ENCODE results near the gene AMZ1.

Gene AMZ1

GRCh38 chr7:2708041-2708440, 20.0 kb downstream of the AMZ1 start:
- H2AFZ ChIP-seq (ENCODE audit: low read depth, low read length) = no peak overlapping the region
- DNase-seq (no peak), ATAC-seq (ENCODE audit: insufficient read depth, low read depth) (no peak)
- no peak overlapping the region for H3K4me2 ChIP-seq (ENCODE audit: insufficient read depth, low read length)
- no peak overlapping the region for H3K27ac ChIP-seq (ENCODE audit: low read length)
- H3K36me3 ChIP-seq (ENCODE audit: insufficient read depth, low read length) = no peaks in the 10 kb centered on the region
- H3K9ac ChIP-seq (ENCODE audit: low read depth, low read length) = no peak overlapping the region
- peaks cover 5% of the 10 kb centered on the region; the same call in 1 of the 2 replicates for H4K20me1 ChIP-seq (ENCODE audit: insufficient read depth, low read length)
- H3K4me3 ChIP-seq (ENCODE audit: low read depth in 1 of 2, low read length in 2 of 2) = no peak overlapping the region
- no peaks in the 10 kb centered on the region for H3K9me3 ChIP-seq (ENCODE audit: insufficient read depth, low read length, severe bottlenecking)
- H3K4me1 ChIP-seq (ENCODE audit: insufficient read depth, low read length) = peaks cover 39% of the 10 kb centered on the region
- H3K79me2 ChIP-seq (ENCODE audit: insufficient read depth, low read length) = no peaks in the 10 kb centered on the region
- H3K27me3 ChIP-seq (ENCODE audit: insufficient read depth, low read length, poor library complexity) = no peaks in the 10 kb centered on the region
- TF ChIP-seq EZH2 (IDR thresholded peaks at IDR 0.05; ENCODE audit: borderline replicate concordance, low read depth, low read length, severe bottlenecking) (no peak), CTCF (IDR thresholded peaks at IDR 0.05; ENCODE audit: borderline replicate concordance, extremely low read depth, low read length, poor library complexity, severe bottlenecking) (no peak)

- H3K79me2 ChIP-seq (ENCODE audit: insufficient read depth, low read length) = no peaks in the 10 kb centered on the region
- TF ChIP-seq EZH2 (IDR thresholded peaks at IDR 0.05; ENCODE audit: borderline replicate concordance, low read depth, low read length, severe bottlenecking) = no peak
- no peak for TF ChIP-seq CTCF (IDR thresholded peaks at IDR 0.05; ENCODE audit: borderline replicate concordance, extremely low read depth, low read length, poor library complexity, severe bottlenecking)
- peaks cover 45% of the 10 kb centered on the region for H3K4me1 ChIP-seq (ENCODE audit: insufficient read depth, low read length)
- no peaks in the 10 kb centered on the region for H3K36me3 ChIP-seq (ENCODE audit: insufficient read depth, low read length)
- no peak overlapping the region for H3K9ac ChIP-seq (ENCODE audit: low read depth, low read length)
- H3K4me2 ChIP-seq (ENCODE audit: insufficient read depth, low read length) = no peak overlapping the region
- H3K27me3 ChIP-seq (ENCODE audit: insufficient read depth, low read length, poor library complexity) = no peaks in the 10 kb centered on the region
- peak overlapping the region; percentile 52; the same call in 1 of the 2 replicates for H3K27ac ChIP-seq (ENCODE audit: low read length)
- H3K4me3 ChIP-seq (ENCODE audit: low read depth in 1 of 2, low read length in 2 of 2) = no peak overlapping the region
- no peak for DNase-seq
- ATAC-seq (ENCODE audit: insufficient read depth, low read depth) = no peak
- peaks cover 5% of the 10 kb centered on the region; the same call in 1 of the 2 replicates for H4K20me1 ChIP-seq (ENCODE audit: insufficient read depth, low read length)
- H3K9me3 ChIP-seq (ENCODE audit: insufficient read depth, low read length, severe bottlenecking) = no peaks in the 10 kb centered on the region
- no peak overlapping the region for H2AFZ ChIP-seq (ENCODE audit: low read depth, low read length)
These were observed 20.7 kb downstream of the AMZ1 start for GRCh38 chr7:2708547-2709310.

- DNase-seq (peak; percentile 78), ATAC-seq (ENCODE audit: insufficient read depth, low read depth) (peak; percentile 70)
- Histone ChIP-seq H2AFZ (ENCODE audit: low read depth, low read length) (no peak overlapping the region), H3K9me3 (ENCODE audit: insufficient read depth, low read length, severe bottlenecking) (no peaks in the 10 kb centered on the region), H3K4me3 (ENCODE audit: low read depth in 1 of 2, low read length in 2 of 2) (no peak overlapping the region), H3K9ac (ENCODE audit: low read depth, low read length) (peak overlapping the region; percentile 21; the same call in 1 of the 2 replicates), H4K20me1 (ENCODE audit: insufficient read depth, low read length) (peaks cover 5% of the 10 kb centered on the region; the same call in 1 of the 2 replicates), H3K27ac (ENCODE audit: low read length) (peak overlapping the region; percentile 85), H3K79me2 (ENCODE audit: insufficient read depth, low read length) (no peaks in the 10 kb centered on the region), H3K36me3 (ENCODE audit: insufficient read depth, low read length) (no peaks in the 10 kb centered on the region), H3K27me3 (ENCODE audit: insufficient read depth, low read length, poor library complexity) (no peaks in the 10 kb centered on the region), H3K4me2 (ENCODE audit: insufficient read depth, low read length) (peak overlapping the region; percentile 40), H3K4me1 (ENCODE audit: insufficient read depth, low read length) (peaks cover 45% of the 10 kb centered on the region)
- TF ChIP-seq CTCF (IDR thresholded peaks at IDR 0.05; ENCODE audit: borderline replicate concordance, extremely low read depth, low read length, poor library complexity, severe bottlenecking) (peak; percentile 99), EZH2 (IDR thresholded peaks at IDR 0.05; ENCODE audit: borderline replicate concordance, low read depth, low read length, severe bottlenecking) (no peak)
These were observed 21.7 kb downstream of the AMZ1 start for GRCh38 chr7:2709553-2710285.
